Prostate gland (tissue), 2 donors: ENCODE measurements around the gene KIAA1328.

Experiments used
- CTCF ChIP-seq, 4 experiments: fragments of 200-600 bp in 2 of 4; fragments of 450-650 bp in 2 of 4; sonication (generic) in 2 of 4; IDR thresholded peaks; 1 replicate in 3 of 4; 2 replicates in 1 of 4; pipeline ENCODE4 v1.5.1; 2016 to 2019; ENCODE audit warnings: antibody characterized with exemption in 4 of 4, mild to moderate bottlenecking in 2 of 4, moderate library complexity in 2 of 4
- POLR2A ChIP-seq: fragments of 450-650 bp; IDR thresholded peaks from one replicate; pipeline ENCODE4 v1.6.1; 2016; ENCODE audit warnings: antibody characterized with exemption, mild to moderate bottlenecking
- POLR2AphosphoS5 ChIP-seq: sonication (generic); formaldehyde crosslinking; IDR thresholded peaks from one replicate; pipeline ENCODE4 v1.6.1; 2017; ENCODE audit warnings: antibody characterized with exemption

- no peak for TF ChIP-seq CTCF (IDR thresholded peaks at IDR 0.05)
- no peak for TF ChIP-seq POLR2A
- TF ChIP-seq POLR2AphosphoS5: no peak
Observed at GRCh38 chr18:36871801-36872200, 42.9 kb downstream of the KIAA1328 start.
